GM12865 (cell line): ENCODE data around the gene GALK2.

ENCODE experiments used
- DNase-seq: peaks from one replicate; pipeline ENCODE4 v3.0.0; 2010; ENCODE audit warnings: low read depth
- H3K4me3 ChIP-seq: 2 replicates; pipeline ENCODE4 v1.5.1; 2011; ENCODE audit warnings: mild to moderate bottlenecking, low read depth, low read length, control low read depth
- CTCF ChIP-seq: IDR thresholded peaks from 2 replicates; pipeline ENCODE4 v1.5.1; 2011; ENCODE audit warnings: low read length, control low read depth, low read depth, inconsistent platforms; ENCODE audit not compliant: insufficient read depth; ENCODE audit errors: missing control alignments

Gene GALK2

GRCh38 chr15:49306551-49306950 is 136.5 kb downstream of the GALK2 start:
- TF ChIP-seq CTCF = no peak
- DNase-seq = no peak
- no peak overlapping the region for H3K4me3 ChIP-seq

- H3K4me3 ChIP-seq = no peak overlapping the region
- TF ChIP-seq CTCF = no peak
- DNase-seq = no peak
These were observed 138.6 kb downstream of the GALK2 start for GRCh38 chr15:49308686-49309085.

DNA sequence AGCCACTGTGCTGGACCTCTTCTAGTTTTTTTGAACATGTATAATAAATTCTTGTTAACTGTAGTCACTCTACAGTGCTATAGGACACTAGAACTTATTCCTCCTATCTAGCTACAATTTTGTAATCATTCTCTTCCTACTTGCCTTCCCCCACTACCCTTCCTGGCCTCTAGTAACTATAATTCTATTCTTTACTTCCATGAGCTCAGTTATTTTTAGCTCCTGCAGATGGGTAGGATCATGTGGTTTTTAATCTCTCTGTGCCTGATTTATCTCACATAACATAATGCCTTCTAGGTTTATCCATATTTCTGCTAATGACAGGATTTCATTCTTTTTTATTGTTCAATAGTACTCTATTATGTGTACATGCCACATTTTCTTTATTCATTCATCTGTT is 139.8 kb downstream of the GALK2 start:
- no peak for DNase-seq
- no peak overlapping the region for H3K4me3 ChIP-seq
- TF ChIP-seq CTCF = no peak

DNA sequence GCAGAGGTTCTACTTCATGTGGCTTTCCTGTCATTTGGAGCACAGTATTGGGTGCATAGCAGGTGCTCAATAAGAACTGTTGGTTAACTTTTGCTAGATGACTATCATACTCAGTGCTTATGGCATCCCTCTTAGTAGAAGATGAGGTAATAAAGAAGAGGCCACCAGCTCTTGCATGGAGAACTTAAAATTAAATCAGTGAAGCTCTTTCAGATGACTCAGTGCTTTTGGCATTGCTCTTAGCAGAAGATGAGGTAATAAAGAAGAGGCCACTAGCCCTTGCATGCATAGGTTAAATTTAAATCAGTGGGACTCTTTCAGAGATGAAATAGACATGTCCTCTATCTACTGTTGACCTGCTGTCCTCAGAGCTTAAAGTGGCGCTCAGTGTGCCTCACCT is 143.6 kb downstream of the GALK2 start:
- H3K4me3 ChIP-seq = no peak overlapping the region
- DNase-seq = no peak
- TF ChIP-seq CTCF = no peak

DNA sequence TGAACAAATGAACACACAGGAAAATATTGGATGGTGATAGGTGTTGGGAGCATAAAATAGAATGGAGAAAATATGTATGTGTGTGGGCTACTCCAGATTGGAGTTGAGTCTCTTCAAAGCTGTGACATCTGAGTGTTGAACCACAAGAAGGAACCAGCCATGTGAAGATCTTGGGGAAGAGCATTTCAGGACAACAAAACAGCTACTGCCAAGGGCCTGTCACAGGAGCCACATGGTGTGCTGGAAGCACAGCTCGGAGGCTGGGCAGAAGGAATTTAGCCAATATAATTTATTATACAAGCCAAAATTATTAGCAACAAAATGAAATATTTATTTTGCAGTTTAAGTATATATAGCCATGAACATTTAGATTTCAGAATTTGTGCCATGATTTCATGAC is 144.7 kb downstream of the GALK2 start:
- TF ChIP-seq CTCF = no peak
- DNase-seq = no peak
- no peak overlapping the region for H3K4me3 ChIP-seq

- no peak for DNase-seq
- H3K4me3 ChIP-seq = no peak overlapping the region
- TF ChIP-seq CTCF = no peak
These were observed 145.4 kb downstream of the GALK2 start for GRCh38 chr15:49315391-49315823.

- H3K4me3 ChIP-seq = no peak overlapping the region
- no peak for DNase-seq
- TF ChIP-seq CTCF = no peak
These were observed 150.3 kb downstream of the GALK2 start for GRCh38 chr15:49320351-49320750.
